Hematopoietic multipotent progenitor cell treated with erythropoietin and hydrocortisone succinate and interleukin-3 and kit ligand, for 15 days (in vitro differentiated cells): ENCODE measurements around the gene CEP85L.

ENCODE experiments used
- DNase-seq: peaks from one replicate; pipeline ENCODE4 v3.0.0-alpha.2; 2015; ENCODE audit warnings: low spot score

Gene CEP85L

DNA sequence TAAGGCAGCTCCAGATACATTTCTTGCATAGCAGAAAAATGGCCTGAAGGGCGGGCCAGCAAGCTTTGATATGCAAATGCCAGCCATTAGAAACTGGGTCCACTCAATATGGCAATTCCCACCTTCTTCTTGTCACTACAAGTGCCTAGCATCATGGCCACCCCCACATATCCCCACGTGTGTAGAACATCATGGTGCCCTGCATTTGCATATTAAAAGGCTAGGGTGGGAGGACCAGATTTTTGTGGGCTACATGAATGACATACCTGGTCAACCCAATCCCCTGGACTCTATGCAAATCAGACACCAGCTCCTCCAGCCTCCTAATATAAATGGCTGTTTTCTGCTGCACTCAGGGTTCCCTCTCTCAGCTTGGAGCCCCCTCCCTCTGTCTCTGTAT, 71.6 kb downstream of the CEP85L start:
- no peak for DNase-seq

DNA sequence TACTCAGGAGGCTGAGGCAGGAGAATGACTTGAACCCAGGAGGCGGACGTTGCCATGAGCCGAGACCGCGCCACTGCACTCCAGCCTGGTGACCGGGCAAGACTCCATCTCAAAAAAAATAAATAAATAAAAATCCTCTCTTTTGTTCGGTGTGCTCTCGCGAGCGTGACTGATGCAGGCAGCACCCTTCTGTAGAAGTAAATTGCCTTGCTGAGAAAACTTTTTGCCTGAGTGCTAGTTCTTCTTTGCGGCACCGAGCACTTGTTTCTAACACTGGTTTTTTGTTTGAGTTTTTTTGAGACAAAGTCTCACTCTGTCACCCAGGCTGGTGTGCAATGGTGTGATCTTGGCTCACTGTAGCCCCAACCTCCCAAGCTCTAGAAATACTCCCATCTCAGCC, 72.8 kb downstream of the CEP85L start:
- no peak for DNase-seq

DNA sequence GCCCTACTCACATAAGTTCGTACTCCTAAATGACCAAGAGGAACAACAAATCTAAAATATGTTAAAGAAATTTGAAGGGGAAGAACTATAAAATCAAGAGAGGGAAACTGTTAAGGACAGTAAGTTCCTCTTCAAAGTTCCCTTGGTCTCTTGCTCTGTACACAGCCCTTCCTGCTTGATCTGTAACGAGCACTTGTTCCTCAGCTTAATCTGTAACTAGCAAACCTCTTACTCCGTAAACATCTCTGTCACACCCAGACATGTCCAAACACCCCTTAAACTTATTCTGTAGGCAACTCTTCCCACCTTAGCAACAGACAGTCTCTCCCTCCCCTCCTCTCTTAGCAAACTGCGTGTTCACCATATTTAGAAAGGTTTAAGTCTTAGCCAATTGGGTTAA, 73.4 kb downstream of the CEP85L start:
- no peak for DNase-seq

DNA sequence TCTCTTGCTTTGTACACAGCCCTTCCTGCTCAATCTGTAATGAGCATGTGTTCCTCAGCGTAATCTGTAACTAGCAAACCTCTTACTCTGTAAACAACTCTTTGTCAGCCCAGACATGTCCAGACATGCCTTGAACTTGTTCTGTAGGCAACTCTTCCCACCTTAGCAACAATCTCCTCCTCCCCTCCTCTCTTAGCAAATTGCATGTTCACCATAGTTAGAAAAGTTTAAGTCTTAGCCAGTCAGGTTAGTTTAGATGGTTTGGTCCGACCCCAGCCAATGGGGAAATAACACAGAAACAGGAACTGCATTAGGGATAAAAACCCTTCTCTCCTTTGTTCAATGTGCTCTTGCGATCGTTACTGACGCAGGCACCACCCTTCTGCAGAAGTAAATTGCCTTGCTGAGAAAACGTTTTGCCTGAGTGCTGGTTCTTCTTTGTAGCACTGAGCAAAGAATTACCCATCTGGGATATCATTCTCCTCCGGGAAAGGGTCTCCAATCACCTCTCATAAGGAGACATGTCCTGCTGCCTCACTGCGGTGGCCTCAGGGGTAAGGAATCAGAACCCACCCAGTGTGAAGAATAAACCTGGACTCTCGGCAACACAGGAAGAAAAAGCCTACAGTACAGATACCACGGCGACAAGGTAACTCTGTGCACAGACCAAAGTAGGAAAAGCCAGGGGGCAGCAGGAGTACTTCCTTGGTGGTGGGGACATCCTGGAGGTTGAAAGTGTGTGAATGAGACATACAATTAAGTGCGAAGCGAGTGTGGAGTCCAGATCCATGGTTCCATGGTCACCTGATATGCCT, 77.1 kb downstream of the CEP85L start:
- no peak for DNase-seq

DNA sequence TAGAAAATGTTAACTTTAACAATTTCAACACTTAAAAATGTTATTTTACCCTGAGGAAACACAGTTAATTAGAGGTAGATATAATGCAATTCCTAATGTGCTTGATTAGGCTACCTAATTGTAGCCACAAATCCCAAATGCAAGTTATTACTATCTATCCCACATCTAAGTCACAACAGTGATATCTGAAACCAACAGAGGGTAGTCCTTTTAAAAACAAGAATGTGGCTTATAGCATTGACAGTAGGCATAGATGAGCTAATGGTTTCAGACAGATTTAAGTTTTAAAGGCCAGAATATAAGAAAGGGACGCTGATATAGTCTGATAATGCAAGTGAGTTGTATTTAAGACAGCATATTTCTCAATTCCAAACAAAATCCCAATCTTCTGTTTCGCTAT, 80.3 kb downstream of the CEP85L start:
- no peak for DNase-seq

DNA sequence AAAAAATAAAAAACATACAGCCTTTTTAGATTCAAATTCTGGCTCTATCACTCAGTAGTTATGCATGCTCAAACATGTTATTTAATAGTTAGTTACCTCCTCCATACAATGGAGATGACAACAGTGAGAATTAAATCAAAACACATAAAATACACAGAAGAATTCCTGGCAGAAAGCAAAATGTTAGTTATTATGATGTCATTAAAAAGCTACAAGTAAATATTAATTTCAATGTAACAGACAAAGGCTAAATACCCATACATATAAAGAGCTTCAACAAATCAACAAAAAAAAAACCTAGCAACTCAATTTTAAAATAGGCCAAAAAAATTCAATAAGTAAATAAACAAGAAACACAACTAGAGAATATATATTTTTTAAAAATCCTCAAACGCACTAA, 81.9 kb downstream of the CEP85L start:
- DNase-seq: no peak

DNA sequence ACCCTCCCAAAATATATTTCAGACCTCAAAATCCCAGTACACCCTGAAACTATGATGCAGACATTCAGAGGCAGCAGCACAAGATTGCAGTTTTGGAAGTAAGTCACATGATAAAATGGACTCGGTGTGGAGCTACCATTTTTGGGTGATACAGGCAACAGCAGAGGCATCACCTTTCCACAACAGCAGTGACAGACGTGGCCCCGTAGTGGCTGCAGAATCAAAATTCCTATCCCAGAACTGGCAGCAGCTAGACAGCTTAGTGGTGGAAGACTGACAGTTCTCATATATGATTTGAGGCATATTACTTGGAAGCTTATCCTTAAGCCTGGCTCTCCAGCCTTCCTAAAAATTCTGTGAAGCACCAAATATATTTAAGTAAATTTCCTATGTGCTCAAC, 83.4 kb downstream of the CEP85L start:
- no peak for DNase-seq

DNA sequence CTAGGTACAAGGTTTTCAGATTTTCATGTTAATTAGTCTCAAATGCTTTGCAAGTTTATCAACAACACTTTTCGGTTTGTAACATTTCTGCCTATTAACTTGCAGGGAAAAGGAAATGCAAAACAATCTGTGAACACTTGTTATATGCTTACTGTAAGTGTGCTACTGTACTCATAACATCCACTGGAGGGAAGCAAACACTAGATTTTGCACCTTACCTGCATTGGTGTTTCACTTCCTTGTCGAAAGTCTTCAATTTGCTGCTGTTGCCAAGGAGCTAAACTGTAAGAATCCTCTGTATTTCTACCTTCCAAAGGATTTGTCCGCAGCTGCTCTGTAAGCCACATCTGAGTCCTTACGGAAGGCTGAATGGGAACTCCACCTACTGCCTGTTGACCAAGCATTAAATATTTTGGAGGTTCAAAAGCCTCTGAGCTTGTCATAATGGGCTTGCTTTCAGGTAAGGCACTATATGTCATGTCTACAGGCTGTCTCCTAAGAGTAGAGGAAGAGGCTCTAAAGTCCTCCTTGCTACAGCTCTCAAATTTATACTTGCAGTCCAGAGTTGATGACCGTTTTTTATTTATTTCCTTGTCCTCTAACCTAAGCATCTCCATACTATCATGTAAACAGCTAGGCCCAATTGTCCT, 86.0 kb downstream of the CEP85L start:
- DNase-seq: no peak

DNA sequence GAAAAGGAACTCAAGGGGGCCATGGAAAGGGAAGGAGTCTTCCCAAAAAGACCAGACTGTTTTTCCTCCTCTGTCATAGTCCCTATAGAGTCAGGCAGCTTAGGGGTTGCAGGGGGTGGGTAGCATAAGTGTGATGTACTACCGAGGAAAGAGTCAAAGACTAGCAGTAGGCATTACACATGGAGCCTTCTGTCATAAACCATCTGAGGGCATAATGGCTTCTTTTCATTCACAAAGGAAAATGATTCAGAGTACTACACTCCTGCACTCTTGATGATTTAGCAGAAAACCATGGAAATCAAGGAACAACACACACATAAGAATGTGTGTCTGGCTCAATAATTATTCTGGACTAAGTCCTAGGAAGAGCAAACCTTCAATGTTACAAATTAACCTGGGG, 88.4 kb downstream of the CEP85L start:
- DNase-seq: no peak

DNA sequence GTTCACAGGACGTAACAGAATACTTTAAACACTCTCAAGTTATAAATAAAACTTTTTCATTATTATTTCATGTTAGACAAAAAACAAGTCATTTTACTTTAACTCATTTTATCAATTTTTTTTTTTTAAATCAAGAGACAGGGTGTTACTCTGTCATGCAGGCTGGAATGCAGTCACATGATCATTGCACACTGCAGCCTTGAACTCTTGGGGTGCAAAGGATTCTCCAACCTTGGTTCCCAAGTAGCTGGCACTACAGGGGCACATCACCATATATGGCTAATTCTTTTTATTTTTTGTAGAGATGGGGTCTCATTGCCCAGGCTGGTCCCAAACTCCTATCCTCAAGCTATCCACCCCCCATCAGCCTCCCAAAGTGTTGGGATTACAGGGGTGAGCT, 89.1 kb downstream of the CEP85L start:
- no peak for DNase-seq

DNA sequence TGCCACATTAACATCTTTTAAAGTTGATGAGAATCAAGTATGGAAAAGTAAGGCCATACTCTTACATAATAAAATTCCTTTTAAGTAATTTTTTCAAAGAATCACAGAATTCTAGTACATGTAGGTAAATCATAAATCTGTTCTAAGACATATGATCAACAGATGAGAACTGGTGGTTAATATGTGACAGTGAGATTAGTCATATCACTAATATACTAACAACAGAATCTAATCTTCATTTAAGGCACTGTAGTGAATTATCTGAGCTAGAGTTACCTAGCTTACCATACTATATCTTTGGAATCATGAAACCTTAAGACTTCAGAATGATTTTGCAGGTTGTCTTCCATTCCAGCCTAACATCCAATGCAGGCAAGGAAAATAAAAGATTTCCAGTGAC, 91.7 kb downstream of the CEP85L start:
- no peak for DNase-seq

DNA sequence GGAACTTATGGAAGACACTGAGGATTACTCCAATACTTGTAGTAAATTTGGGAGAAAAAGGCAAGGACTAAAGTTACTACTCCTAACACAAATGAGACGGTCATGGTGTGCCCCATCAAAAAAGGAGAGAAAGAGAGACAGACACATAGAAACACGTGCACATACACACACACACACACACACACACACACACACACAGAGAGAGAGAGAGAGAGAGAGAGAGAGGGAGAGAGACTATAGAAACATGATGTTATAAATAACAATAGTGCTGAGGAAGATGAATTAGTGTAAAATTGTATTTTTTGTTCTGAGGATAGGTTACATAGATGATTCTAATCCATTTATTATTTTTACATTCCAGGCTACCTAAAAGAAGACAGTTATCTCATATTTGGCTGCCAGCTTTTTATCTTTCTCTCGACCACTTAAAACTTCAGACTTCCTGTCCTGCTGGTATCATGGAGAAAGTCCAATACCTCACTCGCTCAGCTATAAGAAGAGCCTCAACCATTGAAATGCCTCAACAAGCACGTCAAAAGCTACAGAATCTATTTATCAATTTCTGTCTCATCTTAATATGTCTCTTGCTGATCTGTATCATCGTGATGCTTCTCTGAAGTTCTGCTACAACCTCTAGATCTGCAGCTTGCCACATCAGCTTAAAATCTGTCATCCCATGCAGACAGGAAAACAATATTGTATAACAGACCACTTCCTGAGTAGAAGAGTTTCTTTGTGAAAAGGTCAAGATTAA, 92.8 kb downstream of the CEP85L start:
- no peak for DNase-seq

DNA sequence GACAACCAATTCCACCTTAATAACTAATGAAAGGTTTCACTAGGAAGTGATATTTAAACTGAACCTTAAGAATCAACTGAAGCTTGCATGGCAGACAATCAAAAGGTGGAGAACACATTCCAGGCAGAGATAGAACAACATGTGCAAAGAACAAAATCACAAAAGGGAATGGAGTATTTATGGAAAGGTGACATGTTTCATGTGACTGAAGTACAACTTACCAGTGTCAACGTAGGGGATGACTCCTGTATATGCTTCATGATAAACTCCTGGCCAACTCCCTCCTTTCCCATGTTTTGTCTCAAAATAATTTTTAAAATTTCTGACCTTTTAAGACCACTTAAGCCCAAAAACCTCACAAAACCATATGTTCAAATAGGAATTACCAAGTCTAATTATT, 96.7 kb downstream of the CEP85L start:
- no peak for DNase-seq

DNA sequence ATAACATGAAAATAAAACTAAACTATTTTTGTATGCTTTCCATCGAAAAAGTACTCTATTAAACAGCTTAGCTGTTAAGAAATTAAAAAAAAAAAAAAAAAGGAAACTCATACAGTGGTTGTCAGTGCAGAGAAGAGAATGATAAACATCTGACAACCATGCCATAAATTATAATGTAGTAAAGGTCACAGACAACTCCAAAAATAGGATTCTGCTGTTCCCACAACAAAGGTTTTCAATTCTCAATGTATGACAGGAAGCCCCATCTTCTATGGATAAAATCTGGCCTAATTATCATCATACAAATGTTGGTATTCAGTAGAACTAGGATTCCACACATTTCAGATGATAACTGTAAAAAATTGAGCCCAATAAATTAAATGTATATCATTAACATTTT, 98.3 kb downstream of the CEP85L start:
- no peak for DNase-seq

DNA sequence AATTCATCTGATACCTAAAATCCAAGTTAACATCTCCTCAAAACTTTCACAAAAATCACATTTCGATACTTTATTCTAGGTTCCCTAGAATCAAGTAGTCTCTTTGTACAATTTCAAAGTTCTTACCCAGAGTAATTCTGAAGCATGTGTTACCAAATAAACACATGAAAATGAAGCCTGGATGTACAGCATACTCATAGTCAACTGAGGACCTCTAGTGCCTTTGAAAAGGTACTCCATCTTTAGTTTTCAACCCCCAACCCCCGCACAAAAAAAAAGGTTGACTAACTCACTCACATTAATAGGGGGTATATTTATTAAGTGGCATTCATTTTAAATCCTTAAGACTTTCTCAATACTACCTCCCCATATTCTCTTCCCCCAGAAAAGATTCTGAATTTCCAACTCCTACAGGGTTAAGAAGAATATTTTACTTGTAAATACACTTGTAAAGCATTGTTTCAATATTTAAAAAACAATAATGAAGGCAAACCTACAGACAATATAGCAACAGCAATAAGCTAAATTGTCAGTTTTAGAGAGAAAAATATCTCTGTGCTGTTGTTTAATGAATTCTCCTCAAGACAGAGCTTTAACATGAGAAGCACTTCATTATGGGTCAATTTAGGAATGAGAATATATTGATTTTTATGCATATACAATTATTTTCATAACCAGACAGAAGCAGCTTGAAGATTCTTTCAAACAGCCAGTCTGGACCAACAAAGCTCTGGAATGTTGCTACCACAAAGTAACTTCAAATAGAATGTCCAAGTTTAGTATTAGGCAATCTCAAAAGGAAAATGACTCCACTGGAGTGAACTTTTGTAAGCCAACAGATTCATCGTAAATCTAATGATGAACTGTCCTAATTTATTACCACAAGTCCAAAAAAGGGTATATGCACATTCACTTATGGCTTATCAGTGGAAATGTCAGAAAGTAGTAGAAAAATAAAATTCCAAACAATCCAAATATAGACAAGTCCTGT, 100.0 kb downstream of the CEP85L start:
- DNase-seq: peak; percentile 10

DNA sequence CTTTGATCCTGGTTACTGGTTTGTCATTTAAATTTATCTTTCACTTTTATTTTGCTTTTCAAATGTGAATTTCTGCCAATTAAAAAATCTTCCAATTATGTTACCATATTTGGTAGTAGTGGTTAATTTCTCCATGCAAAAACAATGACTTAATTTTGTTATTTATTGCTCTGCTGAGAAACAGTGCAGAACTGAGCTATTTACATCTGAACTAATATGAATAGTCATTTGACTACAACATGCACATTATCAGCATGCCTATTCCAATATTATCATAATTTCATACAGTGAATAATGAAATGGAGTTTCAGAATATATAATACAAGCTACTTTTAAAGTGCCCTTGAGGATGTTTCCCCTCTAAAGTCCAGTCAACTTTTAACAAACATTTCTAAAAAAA, 102.8 kb downstream of the CEP85L start:
- DNase-seq: no peak

DNA sequence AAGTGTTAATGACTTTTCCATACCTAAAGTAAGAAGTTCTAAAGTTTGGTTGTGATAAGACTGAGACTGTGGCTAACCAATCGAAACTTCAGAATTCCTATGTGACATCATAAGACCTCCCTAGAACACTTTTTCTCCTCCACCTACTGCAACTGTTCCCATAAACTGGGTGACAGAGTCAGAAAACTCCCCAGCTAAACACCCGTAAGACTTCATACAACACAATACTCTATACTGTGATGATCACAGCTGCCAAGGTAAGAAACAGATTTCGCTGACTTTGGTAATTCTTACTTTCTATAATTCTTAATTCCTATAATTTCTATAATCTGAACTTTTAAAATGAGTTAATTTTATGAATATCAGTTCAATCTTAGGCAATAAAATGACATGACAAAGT, 103.3 kb downstream of the CEP85L start, which contains the start of gene PLN:
Gene PLN (plus strand): TSS at position 161 of the 400 bp plus-strand sequence. CDS start 10,626 bp downstream, outside the sequence.
- no peak for DNase-seq

DNA sequence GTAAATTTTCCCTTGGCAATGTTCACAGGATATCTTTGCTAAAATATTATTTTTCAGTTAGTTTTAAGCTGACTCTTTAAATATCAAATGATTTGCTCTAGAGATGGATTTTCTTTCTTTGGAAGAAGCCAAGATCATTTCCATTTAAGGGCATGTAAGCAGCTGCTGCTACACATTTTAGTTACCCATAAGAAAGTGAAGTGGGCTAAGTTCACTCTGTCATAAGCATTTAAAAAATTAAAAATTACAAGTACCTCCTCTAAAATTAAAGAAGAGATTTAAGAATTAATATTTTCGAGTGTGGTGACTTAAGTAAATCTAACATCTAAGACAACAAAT, 104.5 kb downstream of the CEP85L start:
- no peak for DNase-seq

DNA sequence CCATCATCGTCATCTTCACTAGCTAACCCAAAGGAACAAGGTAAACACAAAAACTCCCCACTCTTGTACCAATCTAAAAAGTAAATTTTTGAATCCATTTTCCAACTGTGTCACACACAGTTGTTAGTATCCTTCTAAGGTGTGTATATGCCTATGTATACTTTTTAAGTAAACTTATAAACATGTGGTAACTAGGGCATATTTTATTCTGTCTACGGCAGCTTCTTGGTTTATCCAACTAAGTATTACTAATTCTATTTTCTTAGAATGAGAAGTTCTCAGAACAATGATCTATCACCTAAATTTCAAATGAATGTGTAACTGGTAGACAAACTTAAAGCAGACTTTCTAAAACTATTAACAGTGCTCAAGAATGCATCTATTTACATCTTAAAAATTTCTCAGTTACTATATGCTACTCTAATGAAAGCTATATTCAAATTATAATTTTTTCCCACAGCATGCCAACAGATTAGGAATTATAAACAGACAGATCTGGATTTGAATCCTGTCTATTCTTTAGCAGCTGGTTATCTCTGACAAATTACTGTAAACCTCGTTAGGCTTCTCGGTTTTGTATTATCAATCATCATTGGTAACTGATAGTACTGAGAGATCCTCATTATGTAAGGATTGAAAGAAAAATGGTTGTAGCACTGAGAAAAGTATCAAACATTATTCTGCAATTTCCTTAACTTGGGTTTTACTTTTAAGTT, 105.1 kb downstream of the CEP85L start:
- DNase-seq: no peak

DNA sequence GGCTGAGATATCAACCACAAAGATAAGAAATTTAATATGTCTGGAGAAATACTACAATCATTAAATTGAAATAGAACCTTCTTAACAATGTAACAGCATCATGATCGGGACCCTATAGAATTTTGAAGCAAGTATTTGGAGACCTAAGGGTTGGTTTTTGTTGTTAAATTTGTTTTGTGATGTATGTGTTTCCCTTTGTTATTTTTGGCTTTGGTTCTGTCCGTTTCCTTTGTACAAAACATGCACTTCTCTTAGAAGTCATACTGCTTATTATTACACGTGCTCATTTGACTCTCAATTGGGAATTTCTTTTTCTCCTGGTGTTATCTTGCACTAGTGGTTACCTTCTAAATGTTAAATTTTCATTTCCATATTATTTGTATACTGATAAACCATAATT, 107.3 kb downstream of the CEP85L start:
- no peak for DNase-seq
